HPDE6-E6E7 (cell line): ENCODE results near the gene LAMA5.

ENCODE experiments used
- DNase-seq: peaks from one replicate; pipeline ENCODE4 v3.0.0; 2011; ENCODE audit warnings: missing footprints; ENCODE audit errors: extremely low spot score

The LAMA5 gene

DNA sequence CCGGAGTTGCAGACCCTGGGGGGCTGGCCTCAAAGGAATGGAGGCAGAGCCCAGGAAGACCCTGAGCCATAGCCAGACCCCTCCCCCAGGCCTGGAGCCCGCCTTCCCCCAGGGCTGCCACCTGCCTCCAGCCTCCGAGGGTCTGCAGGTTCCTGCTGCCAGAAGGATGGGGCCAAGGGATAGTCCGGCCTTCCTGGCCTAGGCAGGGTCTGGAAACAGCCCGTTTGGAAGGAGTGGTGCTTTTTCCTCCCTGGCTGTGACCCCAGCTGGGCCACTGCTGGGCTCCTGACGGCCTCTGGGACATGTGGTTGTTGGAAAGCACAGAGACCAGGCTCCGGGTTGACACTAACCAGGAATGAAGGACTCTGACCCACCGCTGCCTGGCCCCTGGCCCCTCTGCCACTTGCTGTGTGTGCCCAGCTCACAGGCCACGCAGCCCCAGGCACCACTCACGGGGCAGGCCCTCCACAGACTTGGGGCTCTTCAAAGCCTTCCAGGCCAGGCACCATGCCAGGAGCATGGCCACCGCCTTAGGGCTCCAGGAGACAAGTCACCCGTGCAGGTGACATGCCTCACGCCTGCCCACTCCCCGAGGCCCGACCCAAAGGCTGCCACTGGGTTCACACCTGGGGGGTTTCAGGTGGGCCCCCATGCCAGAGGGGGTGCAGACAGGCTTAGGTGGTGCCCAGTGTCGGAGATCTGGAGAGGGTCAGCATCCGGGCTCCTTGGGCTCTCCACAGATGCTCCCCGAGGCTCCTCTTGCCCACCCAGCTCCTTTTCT, 3.9 kb upstream of the LAMA5 start:
- no peak for DNase-seq

- no peak for DNase-seq
These were observed 3.1 kb upstream of the LAMA5 start for GRCh38 chr20:62370115-62370806.

DNA sequence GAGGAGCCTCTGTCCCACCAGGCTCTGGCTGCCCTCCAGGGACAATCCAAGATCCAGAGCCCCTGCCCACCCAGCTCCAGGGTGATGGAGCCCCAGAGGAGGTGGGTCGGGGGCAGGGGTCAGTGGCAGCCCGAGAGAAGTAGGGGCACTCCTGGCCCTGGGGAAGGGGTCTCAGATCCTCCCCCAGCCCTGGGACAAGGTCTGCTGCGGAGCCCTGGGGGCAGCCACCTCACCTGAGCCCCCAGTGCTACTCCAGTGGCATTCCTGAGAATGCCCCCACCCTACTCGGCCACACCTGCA, 2.7 kb upstream of the LAMA5 start:
- no peak for DNase-seq

- peak; percentile 81 for DNase-seq
These were observed 2.1 kb upstream of the LAMA5 start for GRCh38 chr20:62368976-62369814.

DNA sequence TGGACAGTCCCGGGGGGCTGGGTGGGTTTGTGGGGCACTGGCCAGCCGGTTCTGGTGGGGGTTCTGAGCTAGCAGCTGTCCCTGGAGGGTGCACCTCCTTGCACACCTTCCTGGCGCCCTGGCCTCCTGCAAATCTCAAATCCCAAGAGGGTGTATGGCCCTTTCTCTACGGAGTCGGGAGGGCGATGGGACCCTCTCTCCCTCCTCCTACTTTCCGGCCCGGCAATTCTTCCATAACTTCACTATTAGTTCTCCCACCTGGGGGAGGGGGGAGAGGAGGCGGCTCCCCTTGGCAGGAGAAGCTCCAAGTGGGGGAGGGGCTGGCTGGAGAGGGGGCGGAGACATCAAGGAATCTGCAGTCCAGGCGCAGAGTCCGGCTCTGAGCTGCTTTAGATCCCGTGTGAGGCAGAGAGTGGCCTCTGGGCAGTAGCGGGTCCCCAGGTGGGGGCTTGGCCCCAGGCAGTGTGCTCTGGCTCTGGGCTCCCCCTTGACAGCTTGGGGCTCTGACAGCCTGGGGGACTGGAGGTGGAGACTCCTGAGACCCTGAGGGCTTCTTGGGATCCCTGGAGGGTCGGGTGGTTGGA, 1.4 kb upstream of the LAMA5 start:
- no peak for DNase-seq

DNA sequence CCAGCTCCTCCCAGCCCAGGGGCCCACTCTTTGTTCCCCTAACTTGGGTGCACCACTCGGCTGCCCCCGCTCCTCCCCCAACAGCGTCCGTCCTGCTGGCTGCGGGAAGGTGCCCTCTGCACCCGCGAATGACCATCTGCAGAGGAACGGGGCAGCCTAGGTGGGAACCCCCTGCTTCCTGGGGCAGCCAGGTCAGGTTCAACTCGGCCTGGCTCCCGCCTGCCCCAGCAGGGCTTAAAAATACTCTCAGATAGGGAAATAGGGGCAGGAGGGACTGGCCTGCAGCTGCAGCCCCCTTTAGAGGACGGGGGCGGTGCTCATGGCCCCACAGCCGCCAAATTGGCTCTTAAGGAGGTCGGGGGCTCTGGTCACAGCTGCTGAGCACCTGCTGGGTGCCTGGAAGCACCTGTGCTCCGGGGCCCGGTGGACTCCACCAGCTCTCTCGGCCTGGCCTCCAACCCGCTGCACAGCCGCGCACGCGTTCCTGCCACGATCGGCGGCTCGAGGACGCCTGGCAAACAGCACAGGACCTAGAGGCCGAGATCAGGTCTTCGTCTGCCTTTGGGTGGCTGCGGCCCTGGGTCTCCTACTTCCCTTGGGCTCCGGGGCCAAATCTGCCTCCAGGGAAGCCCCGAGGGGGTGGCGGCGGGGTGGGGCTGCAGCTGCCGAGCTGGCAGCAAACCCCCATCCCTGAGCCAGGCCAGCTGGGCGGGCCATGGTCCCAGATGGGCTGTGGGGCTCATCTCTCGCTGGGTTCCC, 700 bp upstream of the LAMA5 start:
- DNase-seq: no peak

DNA sequence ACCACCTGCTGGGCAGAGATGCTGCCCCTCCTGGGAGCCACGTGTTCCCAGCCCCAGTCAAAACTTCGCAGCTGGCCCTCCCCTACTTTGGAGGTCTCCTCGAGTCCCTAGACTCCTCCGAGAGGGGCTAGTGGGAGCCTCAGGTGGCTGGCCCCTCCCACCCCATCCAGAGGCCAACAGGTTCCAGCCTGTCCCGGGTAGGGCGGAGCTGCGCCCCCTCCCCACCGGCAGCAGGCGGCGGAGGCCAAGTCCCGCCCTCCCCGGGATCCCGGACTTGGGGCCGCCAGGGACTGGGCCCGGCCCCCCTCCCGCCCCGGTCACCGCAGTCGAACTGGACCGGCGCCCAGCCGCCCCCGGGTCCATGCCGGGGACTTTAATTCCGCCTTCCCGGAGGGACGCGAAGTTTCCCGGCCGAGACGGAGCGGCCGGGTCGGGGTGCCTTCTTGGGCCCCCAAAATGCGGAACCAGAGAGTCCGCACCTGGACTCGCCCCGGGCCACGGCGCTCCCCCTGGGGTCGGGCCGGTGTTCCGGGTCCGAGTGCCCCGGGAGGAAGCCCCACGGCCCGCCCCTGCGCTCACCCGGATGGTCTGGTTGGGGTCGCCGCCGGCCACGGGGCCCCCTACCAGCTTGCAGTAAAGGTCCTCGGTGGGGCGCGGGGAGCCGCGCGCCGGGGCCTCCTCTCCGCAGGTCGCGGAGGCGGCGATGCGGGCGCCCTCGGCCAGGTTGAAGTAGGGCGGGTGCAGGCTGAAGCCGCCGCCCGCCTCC, 559 bp downstream of the LAMA5 start:
- DNase-seq: no peak

DNA sequence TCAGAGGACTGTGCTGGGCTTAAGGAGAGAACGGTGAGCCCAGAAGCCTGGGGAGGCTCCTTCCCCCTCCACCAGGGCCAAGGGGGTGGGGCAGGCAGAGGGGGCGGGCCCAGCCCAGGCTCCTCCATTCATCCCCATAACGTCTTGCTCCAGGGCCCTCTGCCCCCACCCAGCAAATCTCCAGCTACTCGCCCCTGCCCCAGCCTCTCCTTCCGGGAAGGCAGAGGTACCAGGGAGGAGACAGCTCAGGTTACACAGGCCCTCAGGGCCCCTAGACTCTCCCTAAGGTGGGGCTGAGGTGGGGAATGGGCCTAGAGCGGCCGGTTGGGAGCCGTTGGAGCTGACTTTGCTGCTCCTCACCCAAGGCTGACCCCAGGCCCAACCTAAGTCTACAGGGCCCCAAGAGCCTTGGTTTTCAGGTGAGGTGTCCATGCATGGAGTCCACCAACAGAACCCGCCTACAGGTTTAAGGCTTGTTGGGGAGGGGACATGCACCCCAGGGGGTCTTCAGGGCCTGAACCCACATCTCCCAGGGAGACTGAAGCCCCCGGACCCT, 1.2 kb downstream of the LAMA5 start:
- peak; percentile 91 for DNase-seq

DNA sequence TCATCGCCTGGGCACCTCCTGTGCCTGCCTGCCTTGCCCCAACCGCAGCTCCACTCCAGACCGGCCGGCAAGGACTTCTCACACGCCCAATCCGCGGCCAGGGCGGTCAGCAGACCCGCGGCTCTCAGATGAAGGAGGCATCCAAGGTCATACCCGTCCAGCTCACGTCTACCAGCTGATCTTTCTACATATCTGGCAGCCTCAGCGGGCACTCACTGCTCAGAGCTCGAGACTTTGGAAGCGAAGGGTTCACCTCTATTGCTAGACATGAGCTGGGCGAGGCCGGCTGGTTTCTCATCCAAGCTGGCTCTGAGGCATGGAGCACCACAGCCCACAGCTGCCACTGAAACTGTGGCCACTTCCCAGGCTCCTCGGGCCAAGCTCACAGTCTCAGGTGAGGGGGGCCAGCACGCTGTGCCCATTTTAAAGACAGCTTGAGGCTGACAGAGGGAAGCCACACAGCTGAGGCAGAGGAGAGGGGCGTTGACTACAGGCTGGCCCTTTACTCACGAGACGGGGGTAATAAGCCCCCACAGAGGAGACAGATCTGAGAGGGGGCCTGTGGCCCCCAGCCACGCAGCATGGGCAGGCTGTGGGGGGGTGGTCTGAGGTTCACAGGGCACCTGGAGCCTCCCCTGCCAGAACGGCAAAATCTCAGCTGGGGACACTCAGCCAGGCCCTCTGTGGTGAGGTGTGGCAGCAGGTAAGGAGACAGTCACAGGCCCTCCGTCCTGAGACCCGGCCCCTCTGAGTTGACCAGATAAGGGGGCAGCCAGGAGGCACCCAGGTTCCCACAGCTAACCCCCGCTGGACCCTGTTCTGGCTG, 2.0 kb downstream of the LAMA5 start:
- DNase-seq: no peak

GRCh38 chr20:62363920-62364851, 2.9 kb downstream of the LAMA5 start:
- DNase-seq: no peak

- no peak for DNase-seq
These were observed 3.9 kb downstream of the LAMA5 start for GRCh38 chr20:62362991-62363919.

GRCh38 chr20:62362590-62362940, 4.5 kb downstream of the LAMA5 start:
- no peak for DNase-seq

DNA sequence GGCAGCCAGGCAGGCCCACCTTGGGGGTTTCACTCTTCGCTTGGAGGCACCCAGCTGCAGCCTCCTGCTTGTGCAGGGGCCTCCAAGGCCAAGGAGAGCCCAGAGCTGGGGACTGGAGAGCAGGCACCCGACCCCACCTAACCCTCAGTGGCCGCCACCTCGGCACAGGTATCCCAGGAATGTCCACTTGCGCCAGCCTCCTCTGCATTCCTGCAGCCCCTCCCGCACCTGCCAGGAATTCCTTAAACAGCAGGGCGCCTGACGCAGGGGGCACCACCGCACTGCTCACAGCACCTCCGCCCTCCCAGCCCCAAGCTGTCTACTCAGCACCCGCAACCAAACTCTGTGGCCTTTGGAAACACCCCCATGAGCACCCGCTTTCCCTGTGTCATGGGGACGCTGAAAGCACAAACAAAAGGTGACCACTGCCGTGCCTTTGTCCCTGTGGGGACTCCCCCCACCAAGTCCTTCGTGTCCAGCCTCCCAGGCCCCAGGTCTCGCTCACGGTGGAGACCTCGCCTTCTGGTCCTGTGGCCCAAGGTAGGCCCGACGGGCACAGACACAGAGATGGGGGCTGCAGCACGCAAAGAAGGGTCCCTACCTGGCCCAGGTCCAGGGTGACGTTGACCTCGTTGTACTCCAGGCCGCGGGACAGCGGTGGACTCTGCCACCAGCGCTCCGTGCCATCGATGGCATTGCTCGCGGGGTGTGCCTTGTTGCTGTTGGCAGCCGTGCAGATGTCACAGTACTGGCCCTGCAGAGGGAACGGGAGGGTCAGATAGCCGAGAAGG, 5.1 kb downstream of the LAMA5 start:
- no peak for DNase-seq

DNA sequence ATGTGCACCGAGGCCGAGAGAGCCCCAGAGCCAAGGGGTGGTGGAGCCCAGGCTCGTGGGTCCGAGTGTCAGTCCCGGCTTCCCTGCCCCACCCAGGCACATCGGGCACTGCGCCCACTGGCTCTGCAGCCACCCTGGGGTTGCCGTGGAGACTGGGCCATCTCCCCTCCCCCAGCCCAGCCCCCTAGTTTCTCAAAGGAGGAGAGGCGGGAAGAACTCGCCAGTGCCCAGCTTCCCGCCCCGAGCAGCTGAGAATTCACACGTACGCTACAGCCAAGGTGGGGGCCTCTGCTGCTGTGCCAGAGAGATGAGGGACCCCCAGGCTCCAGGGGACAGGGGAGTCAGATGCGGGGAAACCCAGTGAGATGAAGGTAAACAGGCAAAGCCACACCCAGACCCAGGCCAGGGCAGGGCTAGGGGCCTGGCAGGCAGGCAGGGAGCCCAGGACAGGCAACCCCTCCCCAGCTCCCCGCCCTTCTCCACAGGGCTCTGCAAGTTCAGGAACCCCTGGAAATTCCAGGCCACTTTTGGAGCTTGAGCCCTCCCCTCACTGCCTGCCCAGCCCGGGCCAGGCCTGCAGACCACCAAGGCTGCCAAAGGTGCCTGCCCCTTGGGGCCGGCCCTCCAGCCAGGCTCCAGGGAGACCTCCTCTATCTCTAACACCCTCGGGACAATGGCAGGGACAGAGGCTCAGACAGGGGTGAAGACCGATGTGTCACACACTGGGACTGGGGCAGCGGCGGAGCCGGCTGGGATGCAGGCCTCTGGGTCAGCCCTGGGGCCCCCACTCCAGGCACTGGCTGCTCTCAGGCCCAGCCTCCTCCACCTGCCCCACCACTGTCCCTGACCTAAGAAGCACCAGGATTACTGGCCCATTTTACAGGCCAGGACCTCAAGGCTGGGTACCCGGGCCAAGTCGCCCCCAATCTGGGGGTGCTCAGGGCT, 6.0 kb downstream of the LAMA5 start:
- no peak for DNase-seq

DNA sequence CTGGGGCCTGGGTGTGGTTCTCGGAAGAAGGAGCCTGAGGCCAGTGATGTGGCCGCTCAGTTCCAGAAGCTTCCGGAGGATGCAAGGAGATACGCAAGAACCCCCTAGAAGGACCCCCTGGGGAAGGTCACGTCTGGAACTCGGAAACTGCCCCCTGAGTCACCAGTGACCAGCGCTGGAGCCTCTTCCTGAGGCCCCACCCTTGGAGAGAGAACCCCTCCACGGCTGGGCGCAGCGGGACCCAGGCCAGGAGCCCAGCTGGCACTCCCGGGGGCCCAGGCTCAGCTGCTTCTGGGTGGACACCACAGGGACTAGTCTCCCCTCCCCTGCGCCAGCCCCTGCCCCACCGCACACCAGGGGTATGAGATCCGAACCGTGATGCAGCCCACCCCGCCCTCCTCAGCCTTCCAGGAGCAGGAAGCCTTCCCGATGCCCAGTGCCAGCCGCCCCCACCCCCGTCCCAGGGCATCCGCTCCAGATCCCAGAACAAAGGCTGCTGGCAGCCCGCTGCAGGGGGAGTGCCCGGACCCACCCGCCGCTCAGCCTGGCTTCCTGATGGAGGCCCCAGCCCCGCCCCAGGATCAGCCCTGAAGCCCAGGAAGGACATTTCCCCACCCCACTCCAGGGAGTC, 7.5 kb downstream of the LAMA5 start:
- no peak for DNase-seq
